Renal pelvis (tissue), 4 donors: Measurements from ENCODE around the gene IPO13. TPM values are rescaled to one million over a fixed set of nuclear protein-coding genes. Genes with fewer than 3 reads are reported as not detected.

Experiments used
- DNase-seq: peaks from one replicate; pipeline ENCODE4 v3.0.0-alpha.2; 2013
- polyA plus RNA-seq, 3 donors: library from polyadenylated mRNA; unstranded; fragments of 120-200 nt; gene quantifications; one replicate each; pipeline ENCODE4 v1.2.1, GENCODE V29; 2013; ENCODE audit not compliant: insufficient read length in 3 of 3

The IPO13 gene
- polyA plus RNA-seq, 3 donors: 42.6 to 44.7 (median 44.6) TPM

DNA sequence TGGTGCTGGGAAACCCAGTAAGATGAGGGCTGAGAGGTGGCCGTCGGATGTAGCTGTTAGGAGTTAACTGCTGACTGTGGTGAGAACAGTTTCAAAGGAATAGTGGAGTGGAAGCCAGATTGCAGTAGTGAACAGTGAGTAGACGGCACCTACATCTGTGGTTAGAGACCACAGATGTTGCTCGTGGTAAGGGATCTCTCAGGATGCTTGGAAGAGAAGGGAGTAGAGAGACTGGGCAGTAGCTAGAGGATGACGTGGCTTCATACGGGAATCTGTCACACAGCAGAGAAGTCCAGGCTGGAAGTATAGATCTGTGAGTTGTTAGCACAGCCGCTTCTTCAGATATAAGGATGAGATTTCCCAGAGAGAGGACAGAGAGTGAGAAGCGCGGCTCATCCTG is 20.9 kb upstream of the IPO13 start:
- no peak for DNase-seq

DNA sequence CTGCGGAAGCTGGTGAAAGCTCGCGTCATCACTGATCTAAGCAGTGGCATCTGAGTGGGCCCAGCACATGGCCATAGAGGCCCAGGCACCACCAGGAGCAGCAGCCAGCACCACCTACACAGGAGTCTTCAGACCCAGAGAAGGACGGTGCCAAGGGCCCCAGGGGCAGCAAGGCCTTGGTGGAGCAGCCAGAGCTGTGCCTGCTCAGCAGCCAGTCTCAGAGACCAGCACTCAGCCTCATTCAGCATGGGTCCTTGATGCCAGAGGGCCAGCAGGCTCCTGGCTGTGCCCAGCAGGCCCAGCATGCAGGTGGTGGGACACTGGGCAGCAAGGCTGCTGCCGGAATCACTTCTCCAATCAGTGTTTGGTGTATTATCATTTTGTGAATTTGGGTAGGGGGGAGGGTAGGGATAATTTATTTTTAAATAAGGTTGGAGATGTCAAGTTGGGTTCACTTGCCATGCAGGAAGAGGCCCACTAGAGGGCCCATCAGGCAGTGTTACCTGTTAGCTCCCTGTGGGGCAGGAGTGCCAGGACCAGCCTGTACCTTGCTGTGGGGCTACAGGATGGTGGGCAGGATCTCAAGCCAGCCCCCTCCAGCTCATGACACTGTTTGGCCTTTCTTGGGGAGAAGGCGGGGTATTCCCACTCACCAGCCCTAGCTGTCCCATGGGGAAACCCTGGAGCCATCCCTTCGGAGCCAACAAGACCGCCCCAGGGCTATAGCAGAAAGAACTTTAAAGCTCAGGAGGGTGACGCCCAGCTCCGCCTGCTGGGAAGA is 16.4 kb upstream of the IPO13 start:
- no peak for DNase-seq

DNA sequence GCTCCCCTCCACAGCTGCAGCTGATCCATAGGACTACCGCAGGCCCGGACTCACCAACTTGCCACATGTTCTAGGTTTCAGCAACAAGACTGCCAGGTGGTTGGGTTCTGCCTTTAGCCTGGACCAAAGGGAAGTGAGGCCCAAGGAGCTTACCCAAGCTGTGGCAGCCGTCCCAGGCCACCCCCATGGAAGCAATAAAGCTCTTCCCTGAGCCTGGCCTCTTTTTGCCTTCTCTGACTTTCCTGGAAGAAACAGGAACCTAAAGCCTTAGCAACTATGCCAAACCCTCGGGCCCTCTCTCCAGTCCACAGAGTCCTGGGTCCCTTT is 15.8 kb upstream of the IPO13 start:
- DNase-seq: no peak

DNA sequence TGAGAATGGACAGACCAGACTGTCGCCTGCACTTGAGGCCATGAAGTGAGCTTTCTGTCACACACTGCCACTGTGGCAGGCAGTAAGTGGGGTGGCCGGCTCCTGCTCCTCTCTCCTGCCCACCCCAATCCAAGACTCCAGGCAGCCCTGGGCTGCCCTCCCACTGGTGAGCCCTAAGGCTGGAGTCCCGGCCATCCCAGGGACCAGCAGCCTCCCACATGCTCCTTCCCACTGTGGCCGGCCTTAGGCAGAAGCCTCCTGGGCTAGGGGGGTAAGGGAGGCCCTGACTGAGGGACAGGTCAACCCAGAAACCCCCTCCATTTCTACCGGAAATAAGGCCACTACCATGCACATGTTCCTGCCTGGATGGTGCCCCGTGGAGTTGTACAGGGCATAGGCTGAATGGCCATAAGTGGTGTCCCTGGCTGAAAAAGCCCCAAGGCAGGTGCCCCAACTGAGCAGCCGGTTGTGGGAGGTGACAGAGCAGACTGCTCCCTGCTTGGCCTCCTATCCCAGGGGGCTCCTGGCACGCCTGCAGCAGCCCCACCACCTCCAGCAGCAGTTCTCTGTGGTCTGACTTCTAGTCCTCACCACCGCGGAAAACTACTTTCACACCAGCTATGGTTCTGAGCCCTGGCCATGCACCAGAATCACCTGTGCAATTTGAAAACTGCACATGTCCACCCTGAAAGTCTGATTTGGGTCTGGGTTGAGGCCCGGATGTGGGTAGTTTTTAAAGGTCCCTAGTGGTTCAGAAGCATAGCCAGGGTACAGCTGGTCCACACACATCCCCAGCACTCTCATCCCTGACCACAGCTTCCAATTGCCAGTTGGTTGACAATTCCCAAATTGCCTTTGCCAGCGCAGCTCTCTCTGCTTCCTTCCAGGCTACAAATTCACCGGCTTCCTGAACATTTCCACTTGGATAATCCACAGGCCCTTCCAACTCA is 14.8 kb upstream of the IPO13 start:
- DNase-seq: no peak

GRCh38 chr1:43932786-43933385 is 13.9 kb upstream of the IPO13 start:
- no peak for DNase-seq

DNA sequence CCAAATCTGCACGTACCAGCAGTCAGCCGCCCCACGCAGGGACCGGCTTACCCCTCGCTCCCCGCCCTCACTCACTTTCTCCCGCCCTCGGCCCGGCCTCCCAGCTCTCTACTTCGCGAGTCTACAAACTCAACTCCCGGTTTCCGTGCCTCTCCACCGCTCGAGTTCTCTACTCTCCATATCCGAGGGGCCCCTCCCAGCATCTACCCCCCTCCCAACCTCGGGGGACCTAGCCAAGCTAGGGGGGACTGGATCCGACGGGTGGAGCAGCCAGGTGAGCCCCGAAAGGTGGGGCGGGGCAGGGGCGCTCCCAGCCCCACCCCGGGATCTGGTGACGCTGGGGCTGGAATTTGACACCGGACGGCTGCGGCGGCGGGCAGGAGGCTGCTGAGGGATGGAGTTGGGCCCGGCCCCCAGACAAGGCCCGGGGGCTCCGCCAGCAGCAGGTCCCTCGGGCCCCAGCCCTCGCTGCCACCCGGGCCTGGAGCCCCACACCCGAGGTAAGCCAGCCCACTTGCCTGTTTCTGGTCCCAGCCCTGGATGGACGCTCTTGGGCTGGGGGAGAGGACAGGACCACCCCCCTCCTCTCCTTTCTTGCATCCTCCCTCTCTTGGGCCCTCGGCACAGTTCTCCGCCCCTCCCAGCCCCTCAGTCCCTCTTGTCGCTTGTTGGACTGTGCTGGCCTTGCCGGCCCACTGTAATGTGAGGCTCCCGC is 13.2 kb upstream of the IPO13 start, which contains the start of gene ARTN:
ARTN (plus strand) TSS at position 416 of the 715 bp plus-strand sequence. CDS start 1,856 bp downstream, outside the sequence.
- no peak for DNase-seq

DNA sequence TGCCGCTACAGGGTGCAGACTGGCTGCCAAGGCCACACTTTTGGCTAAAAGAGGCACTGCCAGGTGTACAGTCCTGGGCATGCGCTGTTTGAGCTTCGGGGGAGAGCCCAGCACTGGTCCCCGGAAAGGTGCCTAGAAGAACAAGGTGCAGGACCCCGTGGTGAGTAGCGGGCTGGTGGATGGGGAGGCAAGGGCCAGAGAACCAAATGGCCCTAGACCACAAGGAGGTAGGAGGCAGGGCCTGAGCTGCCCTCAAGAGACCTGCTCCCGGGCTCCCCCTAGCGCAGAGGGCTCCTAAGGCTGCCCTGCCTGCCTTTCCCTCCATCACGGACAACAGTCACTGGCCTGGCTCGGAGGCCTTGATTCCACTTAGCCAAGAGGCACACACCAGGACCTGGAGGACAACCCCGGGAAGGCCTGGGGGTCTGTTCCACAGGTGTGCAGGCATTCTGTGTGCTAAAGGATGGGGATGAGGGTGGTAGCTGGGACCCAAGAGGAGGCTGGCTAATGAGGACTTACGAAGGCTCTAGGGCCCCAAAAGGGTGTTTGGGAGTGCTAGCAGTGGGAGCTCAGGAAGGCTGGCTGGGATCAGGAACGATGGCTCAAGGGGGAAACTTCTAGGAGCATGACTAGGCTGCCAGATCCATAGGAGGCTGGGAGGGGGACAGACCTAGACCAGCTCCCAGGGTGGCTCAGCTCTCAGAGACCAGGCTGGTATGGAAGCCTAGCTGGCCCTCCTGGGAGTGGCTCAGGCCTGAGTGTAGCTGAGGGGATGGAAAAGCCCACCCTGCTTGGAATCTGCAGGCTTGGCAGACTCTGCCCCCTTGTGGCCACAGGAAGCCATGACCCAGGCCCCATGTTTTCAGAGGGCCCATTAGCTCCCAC is 12.4 kb upstream of the IPO13 start:
- peak; percentile 68 for DNase-seq

DNA sequence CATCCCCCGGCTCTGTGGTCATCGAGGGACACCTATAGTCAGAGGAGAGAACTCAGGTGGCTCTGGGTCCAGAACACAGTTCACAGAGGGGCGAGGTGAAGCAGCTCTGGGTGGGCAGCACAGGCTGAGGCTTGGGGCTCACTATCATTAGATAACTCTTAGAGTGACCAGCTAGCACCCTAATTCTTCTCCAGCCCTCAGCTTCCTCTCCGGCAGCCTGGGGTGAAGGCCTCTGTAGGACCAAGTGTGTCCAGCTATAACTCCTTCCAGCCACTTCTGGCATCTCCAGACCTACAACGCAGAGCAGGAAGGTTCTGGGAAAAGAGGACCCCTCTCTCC is 11.8 kb upstream of the IPO13 start:
- no peak for DNase-seq

DNA sequence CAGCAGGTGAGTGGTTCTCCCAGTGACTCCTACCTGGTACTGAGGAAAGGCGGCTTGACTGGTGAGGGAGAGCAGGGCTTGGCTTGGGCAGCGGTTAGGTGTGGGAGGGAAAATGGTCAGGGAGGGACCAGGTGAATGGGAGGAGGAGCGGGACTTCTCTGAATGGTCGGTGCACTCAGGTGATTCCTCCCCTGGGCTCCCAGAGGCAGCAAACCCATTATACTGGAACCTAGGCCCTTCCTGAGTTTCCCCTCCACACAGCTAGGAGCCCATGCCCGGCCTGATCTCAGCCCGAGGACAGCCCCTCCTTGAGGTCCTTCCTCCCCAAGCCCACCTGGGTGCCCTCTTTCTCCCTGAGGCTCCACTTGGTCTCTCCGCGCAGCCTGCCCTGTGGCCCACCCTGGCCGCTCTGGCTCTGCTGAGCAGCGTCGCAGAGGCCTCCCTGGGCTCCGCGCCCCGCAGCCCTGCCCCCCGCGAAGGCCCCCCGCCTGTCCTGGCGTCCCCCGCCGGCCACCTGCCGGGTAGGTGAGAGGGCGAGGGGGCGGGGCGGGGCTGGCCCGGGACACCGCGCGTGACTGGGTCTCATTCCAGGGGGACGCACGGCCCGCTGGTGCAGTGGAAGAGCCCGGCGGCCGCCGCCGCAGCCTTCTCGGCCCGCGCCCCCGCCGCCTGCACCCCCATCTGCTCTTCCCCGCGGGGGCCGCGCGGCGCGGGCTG is 10.9 kb upstream of the IPO13 start:
- no peak for DNase-seq

- DNase-seq: no peak
Measured at GRCh38 chr1:43936431-43937151, 10.2 kb upstream of the IPO13 start.

DNA sequence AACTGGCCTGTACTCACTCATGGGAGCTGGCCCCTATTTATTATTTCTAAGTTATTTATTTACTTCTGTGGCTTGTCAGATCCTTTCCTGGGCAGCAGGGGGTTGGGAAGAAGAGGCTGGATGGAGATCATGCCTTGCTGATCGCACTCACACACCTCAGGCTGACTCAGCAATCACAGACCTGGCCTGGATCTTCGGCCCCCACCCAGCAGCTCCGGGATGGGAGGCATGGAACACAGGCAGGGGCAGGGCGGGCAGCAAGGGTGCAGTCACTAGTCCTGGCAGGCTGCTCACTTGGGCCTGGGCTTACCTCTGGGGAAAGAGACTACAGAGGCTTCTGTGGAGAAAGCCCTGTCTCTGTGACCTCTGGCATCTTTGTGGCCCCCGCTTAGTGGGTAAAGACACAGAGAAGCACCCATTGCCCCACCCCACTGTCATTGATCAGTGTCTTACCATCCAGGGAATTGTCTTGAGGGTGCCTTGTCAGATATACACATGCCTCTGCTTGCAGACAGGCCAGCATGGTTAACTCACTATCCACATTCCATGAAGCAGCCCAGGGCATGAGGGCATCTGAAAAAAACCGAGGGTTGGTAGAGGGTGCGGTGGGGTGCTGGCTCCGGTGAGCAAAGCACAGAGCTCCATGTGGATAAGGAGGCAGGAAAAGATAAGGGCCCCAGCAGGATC is 9.4 kb upstream of the IPO13 start:
- DNase-seq: no peak

DNA sequence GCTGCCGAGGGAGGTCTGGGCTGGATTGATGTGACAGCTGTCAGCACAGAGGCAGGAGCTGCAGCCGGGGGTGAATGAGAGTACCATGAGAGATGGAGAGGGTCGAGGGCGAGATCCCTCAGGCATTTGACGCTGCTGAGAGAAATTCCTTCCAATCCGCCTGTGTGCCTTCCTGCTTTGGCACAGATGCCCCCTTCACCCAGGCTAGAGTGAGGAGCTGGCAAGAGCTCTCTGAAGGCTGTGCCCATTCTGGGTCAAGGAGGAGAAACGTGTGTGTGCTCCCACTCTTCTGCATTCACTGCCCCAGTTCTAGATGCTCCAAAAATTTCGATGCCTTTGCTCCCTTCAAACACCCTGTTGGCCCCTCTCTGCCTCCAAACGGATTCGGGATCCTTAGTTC is 8.4 kb upstream of the IPO13 start:
- no peak for DNase-seq

DNA sequence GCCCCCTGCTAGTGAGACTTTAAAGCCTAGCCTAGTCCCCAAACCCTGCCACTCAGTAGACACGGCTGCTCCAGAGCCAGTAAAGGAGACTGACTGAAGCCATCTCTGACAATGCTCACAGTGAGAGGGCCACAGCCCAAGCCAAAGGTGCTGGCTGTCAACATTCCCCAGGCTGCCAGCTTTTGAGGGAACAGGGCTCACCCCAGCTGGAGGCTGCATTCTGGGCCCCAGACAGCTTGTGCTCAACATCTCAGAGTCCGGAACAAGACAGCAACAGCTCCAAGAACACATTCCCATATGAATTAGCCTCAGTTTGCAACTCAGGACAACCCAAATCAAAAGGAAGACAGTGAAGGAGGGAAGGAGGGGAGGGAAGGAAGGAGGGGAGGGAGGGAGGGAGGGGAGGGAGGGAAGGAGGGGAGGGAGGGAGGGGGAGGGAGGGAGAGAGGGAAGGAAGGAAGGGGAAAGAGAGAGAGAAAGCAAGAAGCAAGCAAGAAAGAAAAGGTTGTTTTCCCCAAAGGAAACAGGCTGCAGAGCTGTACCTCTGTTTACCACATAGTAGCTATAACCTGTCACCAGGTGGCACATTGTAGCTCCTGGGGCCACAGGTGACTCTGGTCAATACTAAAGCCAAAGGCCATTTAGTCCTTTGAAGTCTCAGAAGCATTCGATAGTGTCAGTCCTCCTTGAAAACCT is 7.7 kb upstream of the IPO13 start:
- no peak for DNase-seq

- no peak for DNase-seq
Measured at GRCh38 chr1:43942411-43942810, 4.3 kb upstream of the IPO13 start.

DNA sequence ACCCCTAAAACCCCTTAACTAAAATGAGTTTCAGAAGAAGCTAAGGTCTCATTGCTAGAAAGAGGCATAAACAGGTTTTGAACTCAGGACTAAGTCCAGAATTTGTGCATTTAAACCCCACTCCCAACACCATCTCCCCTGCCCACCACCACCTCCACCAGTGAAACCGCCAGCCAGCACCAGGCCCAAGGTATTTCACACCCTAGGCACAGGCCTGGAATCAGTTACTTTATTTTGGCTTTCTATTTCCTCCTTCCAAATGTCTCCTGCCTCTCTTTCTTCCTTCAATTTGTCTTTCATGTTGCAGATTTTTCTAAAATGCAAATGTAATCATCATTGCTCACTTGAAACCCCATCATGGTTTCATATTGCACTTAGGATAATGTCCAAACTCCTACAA is 1.9 kb upstream of the IPO13 start:
- DNase-seq: no peak

GRCh38 chr1:43945674-43946235 is 995 bp upstream of the IPO13 start:
- no peak for DNase-seq

DNA sequence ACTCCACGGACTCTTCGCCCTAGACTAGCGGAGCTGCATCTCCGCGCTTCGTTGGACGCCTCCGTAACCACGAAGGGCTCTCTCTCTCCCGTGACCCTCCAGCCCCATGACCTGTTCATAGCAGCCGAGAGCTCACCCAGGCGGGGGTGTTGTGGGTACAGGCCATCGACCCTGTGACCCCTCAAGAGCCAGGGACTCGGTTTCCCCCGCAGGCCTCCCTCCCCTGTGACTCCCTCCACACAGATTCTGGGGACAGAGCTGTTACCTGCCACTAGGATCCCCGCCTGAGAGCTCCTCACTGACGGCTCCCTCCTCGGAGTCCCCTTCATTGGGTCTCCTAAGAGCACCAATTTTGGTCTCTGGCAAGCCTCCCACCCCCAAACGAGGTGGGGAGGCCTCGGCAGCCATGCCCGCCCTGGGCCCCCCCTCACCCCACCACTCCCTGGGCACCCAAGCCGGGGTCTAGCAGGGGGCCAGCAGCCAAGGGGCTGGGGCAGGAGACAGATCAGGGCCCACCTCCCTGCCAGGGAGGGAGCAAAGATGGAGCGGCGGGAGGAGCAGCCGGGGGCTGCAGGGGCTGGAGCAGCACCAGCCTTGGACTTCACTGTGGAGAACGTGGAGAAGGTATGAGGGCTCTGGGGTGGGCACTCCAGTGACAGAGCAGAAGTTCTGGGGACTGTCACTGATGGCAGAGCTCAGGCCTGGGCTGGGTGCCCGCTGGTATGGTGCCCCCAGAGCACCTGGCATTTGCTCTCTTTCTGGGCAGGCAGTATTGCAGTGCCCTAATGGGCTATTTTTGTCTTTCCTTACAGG is 517 bp downstream of the IPO13 start:
- no peak for DNase-seq
